Tongue (tissue), 2 donors: ENCODE data around the gene CD82. TPM values are rescaled to one million over a fixed set of nuclear protein-coding genes. Genes with fewer than 3 reads are reported as not detected.

Source experiments
- small RNA-seq: library from RNA; depleted of rRNA; stranded (forward); fragments of <200 nt; gene quantifications from one replicate; pipeline ENCODE3, GENCODE V24; 2014; ENCODE audit warnings: low replicate concordance
- total RNA-seq: library from RNA; depleted of rRNA; stranded (reverse); fragments of >200 nt; gene quantifications from one replicate; pipeline ENCODE4 v1.2.3, GENCODE V29; 2014

Gene CD82
- total RNA-seq, 1 donor from 2014 or later, result 90.9 TPM

Small RNAs within 50 kb of the gene (small RNA-seq; reads per million reads assigned to genes)
- not detected for gene AC104010.1

Other genes starting within 250 kb of the CD82 start
- 23.2 TPM for gene TSPAN18, start 161.3 kb downstream of the CD82 start, total RNA-seq